LNCAP (cell line): ENCODE measurements around the gene SDC3.

Experiments used
- TF ChIP-seq, protein P1 (sequence below): fragments of 450-650 bp; IDR thresholded peaks from 2 replicates; pipeline ENCODE4 v1.5.1; 2017; ENCODE audit warnings: mild to moderate bottlenecking

Gene SDC3, protein sequence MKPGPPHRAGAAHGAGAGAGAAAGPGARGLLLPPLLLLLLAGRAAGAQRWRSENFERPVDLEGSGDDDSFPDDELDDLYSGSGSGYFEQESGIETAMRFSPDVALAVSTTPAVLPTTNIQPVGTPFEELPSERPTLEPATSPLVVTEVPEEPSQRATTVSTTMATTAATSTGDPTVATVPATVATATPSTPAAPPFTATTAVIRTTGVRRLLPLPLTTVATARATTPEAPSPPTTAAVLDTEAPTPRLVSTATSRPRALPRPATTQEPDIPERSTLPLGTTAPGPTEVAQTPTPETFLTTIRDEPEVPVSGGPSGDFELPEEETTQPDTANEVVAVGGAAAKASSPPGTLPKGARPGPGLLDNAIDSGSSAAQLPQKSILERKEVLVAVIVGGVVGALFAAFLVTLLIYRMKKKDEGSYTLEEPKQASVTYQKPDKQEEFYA

DNA sequence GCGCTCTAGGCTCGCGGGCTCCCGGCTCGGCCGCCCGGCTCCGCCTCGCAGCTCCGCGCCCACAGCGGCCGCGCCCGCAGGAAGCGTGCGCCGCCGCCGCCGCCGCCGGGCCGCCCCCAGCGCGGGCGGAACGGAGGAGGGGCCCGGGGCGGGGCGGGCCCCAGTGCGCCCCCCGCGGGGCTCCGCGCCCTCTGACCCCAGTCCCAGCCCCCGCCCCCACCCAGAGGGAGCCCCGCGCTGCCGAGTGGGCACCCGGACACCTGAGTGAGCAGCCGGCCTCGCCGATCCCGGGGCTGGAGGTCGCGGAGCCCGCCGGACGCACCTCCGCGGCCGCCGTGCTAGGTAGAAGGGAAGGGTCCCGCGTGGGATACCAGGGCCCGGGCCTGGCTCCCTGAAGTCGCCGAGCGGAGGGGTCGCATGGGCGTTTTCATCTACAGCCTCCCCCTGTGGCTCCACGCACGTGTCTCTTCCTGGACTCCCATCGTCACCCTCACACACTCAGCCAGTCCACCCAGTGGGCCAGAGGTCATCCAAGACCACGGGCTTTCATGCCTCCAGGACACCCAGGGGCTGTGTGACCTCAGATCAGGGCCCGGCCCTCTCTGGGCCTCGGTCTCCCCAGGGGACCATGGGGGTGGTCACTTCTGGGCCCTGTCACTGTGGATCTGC, at the start of gene SDC3:
SDC3 (minus strand) TSS at position 63 of the 669 bp plus-strand sequence. CDS start 172 bp downstream, outside the sequence.
- TF ChIP-seq, protein P1, sequence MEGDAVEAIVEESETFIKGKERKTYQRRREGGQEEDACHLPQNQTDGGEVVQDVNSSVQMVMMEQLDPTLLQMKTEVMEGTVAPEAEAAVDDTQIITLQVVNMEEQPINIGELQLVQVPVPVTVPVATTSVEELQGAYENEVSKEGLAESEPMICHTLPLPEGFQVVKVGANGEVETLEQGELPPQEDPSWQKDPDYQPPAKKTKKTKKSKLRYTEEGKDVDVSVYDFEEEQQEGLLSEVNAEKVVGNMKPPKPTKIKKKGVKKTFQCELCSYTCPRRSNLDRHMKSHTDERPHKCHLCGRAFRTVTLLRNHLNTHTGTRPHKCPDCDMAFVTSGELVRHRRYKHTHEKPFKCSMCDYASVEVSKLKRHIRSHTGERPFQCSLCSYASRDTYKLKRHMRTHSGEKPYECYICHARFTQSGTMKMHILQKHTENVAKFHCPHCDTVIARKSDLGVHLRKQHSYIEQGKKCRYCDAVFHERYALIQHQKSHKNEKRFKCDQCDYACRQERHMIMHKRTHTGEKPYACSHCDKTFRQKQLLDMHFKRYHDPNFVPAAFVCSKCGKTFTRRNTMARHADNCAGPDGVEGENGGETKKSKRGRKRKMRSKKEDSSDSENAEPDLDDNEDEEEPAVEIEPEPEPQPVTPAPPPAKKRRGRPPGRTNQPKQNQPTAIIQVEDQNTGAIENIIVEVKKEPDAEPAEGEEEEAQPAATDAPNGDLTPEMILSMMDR: no peak

DNA sequence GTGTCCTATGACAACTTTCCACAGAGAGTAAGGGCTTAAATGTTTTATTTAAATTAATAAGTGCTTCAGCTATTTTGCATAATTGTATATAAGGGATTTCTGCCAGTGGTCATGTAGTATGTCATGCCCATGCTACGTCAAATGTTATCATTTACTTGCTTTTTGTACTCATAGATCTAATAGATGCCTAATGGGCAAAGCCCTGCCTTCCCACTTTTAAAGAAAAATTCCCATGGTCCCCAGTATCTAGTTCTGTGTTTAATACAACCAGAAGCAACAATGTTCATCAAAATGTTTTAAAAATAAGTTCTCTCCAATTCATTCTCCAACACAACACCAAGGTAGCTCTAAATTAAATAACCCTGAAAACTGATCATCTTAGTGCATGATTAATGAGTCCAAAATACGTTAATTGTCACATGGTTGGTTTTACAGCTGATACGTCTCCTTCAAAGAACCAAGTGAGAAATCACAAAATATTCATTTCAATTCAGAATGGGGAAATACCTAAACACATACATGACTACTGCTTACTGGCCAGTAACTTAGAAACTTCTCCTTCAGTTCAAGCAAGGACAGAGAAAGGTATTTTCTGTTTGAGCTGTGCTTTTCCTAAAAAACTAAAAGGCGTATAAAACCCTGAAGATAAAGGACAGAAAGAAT, 49.1 kb upstream of the SDC3 start:
- TF ChIP-seq, protein P1: no peak

DNA sequence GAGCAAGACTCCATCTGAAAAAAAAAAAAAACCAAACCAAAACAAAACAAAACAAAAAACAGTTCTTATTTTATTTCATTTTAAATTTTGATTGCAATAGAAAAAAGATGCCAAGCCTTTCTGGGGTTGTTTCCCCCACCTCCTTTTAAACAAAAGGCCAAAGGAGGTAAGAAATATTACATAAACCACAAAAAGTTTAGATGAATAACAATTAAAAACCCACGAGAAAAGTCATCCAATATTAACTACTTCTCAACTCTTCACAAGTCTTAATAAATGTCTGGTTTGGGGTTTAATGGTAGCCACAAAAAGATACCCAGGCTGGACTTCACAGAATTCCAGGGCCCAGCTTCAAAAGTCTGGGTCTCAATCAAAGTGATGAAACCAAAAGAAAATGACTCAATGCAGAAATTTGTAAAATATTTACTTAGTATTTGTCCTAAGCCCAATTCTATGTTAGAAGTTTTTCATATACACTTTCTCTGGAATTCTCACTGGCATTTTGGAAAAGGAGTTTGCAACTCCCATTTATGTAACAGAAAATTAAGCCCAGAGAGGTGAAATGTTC, 47.0 kb upstream of the SDC3 start:
- TF ChIP-seq, protein P1: no peak

DNA sequence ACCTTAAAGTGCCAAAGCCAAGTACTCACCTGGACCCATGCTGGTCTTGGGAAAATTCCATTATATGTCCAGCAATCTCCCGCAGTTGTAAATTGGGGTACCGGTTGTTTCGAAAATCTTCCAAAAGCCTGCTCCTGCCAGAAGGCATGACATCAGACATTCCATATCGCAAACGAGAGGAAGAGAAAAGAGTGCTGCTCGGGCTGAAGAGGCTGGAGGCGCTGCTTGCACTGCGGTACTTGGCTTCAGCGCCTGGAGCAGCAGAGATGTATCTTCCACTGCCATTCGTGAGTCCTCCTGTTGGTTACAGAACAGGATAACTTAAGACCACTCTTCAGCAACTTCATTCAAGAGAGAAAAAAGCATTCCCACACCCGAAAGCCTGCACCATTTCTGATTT, 45.1 kb upstream of the SDC3 start:
- TF ChIP-seq, protein P1: no peak

DNA sequence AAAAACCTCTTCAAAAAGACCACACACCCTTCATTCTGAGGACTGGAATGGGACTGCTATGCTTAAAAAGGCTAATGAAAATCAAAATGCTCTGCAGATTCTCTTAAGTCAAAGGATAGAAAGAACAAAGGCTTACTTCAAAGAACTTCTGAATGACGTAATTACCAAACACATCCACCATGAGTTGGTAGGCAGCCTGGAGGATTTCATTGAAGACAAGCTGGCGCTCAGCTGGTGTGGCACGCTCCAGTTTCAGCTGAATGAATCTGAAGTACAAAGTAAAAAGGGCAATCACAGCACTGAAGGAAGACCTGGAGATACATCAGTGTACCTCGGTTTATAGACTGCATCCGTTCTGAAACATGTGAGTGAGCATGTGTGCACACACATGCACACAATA, 43.5 kb upstream of the SDC3 start:
- TF ChIP-seq, protein P1: no peak

DNA sequence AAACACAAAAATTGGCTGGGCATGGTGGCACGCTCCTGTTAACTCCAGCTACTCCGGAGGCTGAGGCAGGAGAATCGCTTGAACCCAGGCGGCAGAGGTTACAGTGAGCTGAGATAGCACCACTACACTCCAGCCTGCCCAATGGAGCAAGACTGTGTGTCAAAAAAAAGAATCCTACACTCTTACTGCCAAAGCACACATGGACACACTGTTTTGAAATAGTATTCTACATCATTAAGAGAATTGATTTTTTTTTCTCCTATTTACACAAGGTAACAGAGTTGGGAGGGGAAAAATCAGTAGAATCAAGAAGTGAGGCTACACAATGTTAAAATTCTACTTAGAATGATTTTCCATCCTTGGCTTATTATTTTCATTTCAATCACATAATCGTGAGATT, 42.1 kb upstream of the SDC3 start:
- TF ChIP-seq, protein P1: no peak

DNA sequence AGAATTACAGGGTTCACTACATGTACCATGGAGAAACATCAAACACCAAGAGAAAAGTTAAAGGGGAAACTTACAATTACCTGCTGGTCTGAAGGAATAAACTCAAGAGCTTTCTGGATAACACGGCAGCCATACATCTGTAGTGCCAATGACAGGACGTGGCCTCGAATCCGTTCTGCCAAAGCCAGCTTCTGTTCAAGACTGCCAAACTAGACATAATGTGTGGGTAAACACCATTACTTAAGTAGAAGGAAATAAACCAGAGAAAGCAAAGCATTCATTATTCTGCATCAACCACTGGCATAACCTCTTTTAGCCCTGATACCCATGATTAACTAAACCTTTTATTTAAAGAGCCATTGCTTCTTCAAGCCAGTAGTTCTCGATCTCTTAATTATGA, 41.5 kb upstream of the SDC3 start:
- TF ChIP-seq, protein P1: no peak
